GM18909 (cell line): ENCODE results near the gene SCN2B.

Experiments
- ATAC-seq: cut with Tn5 transposase; IDR thresholded peaks from one replicate; pipeline ENCODE4 v1.9.1; 2021; ENCODE audit warnings: mild to moderate bottlenecking; ENCODE audit not compliant: unreplicated experiment, poor library complexity

The SCN2B gene

DNA sequence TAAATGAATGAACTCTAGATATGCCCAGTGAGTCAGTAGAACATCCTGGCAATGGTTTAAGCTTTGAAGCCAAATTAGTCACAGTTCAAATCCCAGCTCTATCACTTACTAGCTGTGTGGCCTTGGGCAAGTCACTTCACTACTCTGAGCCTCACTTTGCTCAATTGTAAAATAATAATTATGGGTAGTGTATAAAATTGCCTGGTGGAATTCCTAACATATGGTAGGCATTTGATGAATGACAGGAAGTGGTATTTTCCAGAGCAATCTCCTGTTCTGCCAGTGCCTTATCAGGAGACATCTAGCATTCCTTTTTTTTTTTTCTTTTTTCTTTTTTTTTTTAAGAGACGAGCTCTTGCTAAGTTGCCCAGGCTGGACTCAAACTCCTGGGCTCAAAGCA, 36.9 kb downstream of the SCN2B start:
- no peak for ATAC-seq

DNA sequence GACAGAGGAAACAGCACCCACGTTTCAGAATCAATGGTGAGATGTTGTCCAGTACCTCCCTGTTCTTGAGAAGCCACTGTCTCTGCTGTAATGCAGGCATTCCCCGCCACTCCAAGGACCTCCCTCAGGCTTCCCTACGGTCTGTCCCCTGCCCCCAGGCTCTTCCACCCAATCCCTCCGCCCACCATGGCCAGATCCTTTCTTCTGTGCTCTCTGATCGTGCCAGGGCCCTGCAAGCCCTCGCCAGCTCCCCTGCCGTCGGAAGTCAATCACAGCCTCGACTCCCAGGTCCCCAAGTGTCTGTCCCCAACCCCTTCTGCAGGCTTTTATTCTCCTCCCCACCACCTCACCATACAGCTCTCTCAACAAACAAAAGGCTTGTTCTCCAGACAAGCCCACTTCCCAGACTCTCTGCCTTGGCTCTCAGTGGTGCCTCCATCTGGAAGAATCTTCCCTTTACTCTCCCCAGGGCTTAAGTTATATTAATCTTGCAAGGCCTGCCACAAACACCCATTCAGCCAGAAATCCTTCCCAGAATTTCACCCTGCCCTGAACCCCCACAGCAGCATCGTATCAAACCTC, 37.5 kb downstream of the SCN2B start:
- no peak for ATAC-seq

DNA sequence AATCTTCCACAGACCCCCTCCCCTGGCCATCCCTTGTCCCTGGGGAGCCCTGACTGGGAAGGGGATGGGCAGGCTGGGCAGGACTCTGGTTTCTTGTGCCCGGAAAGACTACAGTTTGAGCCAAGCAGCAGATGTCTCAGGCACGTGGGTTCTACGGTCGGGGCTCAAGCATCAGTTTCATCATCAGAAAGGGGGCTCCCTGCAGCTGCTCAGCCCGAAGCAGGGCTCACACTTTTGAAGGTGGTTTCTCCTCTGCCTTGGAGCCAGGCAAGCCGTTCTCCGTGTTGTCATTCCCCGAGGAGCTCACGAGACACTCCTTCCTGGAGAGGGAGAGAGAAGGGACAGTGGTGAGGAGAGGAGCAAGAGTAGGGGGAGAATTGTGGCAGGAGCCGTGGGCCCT, 39.6 kb downstream of the SCN2B start:
- no peak for ATAC-seq

DNA sequence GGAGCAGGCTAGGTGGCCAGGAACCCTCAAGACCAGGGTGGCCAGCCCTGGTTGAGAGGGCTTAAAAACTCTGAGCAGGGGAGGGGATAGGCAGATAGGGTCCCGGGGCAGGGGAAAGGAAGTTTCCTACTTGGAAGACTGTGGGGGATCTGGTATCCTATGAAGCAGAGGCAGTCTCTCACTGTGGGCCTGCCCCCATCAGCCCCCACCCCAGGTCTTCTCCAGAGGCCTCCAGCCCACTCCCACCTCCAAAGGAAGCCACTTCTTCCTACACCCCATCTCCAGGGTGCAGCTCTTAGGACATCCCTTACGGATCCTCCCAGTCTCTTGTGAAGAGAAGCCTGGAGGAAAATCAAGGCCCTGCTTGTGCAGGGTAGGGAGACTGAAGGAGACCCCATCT, 40.1 kb downstream of the SCN2B start:
- ATAC-seq = no peak

DNA sequence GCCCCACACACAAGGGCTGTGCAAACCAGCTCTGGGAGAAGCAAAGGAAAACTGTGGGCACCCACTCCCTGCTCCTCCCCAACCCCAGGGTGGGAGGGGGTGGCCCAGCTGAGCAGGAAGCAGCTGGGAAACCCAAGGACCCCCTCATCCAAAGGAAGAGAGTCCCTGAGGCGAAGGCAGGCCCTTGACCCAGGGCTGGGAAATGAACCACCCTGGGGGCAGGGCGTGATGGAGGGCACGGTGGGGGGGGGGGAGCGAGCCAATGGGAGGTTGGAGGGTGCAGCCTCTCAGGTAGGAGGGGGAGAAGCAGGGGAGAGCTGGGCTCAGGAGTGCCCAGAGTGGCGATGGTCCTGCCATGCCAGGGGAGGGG, 40.7 kb downstream of the SCN2B start:
- ATAC-seq = no peak

DNA sequence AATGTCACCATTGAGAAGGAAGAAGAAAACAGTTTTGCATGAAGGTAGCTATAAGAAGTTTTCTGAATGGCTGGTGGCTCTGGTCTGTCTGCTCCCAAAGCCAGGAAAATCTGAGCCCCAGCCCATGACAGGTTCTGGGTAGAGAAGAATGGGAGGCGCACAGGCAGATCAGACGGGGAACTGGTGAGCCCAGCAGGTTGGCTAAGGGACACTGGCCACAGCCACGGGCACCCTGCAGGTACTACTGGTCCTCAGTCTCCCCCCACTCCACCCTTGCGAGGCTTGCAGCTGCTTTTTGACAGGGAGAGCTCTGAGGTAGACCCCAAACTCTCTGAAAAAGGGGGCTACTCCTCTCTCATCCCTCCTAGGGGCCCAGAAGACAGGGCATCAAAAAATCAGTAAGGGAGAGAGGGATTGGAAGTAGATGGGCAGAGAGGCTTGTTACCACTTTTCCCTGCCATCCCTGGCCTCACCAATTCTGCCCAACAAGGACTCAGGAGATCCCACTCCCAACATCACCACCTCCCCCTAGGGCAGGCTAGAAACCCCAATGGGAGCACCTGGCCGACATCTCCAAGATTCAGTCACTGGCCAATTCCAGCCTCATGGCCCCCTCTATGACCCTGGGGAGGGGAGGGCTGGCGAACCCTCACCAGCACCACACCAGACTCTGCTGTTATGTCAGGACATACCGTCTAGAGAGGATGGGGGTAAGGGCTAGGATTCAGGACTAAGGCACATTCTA, 41.2 kb downstream of the SCN2B start:
- no peak for ATAC-seq

DNA sequence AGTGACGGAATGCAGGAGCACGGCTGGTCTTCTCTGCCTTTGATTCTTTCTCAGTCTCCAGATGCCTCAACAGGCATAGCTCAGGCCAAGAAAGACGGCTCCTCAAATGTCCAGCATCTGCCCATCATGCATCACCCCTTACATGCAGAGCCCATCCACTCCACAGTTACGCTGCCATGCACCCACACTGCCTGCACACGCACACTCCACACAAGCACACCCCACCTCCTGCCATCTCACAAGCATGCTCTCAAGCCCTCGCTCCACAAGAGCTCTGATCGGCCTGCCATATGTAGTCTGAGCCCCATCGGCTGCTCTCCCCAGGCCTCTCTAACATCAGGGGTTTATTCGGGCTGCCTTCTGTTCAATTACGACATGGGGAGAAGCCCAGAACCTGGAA, 42.6 kb downstream of the SCN2B start:
- no peak for ATAC-seq

DNA sequence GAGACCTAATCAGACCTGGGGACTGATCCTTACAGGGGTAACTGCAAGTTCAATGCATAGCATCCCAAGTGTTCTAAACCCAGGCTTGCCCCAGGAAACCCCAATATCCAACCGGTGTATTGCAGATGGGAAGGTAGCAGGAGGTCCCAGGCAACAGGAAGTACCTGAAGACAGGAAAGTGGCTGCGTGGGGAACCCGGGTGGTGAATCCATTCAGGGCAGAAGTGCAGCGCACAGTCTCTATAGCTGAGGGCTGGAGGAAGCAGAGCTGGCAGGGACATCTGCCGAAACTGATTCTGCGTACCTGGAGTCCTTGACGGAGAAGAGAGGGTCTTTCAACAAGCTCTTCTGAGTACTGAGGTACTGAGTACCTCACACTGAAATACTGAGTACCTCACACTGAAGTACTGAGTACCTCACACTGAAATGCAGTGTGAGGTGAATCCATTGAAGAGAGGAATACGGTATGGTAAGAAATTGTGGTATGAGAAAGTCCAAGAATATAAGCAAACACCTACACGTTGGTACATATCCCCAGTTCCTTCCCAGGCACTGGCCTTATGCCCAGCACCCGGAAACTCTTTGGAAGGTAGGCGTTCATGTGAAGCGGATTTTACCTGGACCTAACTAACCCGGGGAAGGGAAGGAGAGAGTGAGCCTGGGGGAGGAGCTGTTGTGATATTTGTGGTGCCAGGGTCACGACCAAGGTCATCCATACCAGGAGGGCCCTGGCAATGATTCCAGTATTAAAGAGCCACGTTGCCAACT, 43.9 kb downstream of the SCN2B start:
- no peak for ATAC-seq

DNA sequence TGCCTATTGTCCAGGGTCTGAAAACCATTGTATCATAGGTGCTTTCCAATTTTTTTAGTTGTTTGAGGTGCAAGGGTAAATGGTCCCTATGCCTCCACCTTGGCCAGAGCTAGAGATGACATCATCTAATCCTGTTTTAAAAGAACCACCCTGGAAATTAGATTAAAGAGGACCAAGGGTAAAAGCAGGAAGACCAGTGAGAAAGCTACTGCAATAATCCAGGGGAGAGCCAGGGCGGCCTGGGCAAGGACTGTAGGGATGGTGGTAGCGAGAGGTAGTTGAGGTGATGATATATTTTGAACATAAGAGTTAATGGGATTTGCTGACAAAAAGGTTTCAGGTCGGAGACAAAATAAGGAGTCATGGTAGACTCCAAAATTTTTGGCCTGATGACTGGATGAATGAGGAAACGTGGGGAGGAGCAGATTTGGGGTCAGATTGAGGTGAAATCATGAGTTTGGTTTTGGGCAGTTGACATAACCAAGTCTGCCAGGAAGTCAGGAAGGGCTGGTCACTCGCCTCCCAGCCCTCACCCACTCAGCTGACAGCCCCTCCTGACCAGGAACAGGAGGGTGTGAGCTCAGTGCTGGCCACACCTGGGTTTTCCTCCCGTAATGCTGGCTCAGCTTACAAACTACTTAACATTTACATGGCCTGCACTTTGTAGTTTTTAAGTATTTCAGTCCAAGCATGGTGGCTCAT, 46.8 kb downstream of the SCN2B start:
- no peak for ATAC-seq

DNA sequence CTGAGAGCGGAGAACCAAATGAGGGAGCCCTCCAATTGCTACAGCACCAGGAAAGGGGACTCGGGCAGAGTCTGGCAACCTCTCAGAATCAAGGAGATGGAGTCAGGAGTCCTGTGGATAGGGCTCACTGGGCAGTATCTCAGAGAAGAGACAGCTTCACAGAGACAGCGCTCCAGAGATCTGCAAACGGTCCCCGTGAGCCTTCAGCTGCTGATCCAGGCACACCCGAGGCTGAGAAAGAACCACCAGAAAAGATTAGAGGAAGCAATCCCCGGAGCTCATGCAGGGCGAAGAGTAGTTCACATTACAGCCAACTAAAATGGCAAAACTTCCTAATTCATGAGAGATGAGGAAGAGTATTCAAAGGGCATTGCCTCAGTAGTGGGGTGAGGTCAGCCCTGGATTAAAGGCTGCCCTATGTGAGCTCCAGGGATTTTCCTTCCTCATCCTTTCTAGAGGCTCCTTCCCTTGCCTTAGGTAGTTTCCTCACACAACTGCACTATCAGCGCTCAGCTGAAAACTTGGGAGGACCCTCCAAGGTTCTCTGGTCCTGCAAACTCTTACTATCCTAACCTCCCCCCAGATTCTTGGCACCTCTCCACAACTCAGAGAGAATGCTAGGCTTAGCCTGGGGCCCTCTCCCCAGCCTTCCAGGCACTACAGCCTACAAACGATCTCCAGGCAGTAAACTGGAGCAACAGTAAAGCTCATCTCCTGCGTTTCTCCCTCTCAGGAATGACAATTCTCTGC, 47.5 kb downstream of the SCN2B start:
- no peak for ATAC-seq

DNA sequence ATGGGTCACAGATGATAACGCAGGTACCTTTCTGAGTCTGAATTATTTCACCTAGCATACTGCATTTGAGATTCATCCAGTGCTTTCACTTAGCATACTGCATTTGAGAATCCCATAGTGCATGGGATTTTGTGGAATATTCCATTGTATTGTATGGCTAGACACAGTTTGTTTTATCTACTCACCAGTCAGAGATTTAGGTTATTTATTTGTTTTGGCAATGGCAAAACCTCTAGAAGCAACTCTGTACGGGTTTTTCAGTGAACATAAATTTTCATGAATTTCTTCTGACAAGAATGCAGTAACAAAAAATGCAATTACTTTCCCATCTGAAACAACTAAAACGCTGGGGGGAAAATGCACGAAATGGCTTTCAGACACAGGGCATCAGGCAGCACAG, 48.1 kb downstream of the SCN2B start:
- no peak for ATAC-seq

DNA sequence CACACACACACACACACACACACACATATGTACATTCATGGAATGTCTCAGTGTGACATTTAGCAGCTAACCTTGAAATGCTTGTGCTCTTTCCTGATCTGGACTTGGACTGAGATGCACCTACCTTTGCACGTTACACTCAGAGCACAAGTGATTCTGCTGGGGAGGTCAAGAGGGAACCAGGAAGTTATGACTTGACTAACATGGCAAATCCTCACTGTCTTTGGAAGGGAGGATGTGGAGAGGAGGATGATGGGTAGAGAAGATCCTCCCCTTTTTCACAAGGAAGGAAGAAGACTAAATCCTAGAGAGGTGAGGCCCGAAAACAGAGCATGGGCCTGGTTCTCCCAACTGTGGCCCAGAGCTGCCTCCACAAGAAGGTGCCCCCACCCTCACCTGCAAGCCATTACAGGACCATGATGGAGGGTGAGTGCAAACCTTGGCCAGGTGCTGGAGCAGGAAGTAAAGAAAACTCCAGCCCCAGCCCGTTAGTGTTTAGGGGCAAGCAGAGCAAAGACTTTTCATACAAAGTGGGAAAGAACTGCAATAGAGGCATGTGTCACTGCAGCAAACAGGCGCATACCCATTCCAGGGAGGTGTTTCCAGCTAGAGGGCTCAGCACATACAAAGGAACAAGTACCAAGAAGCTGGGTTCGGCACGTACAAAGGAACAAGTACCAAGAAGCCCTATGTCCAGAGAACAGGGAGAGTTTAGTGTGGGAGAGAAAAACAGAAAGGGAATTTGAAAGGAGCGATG, 50.2 kb downstream of the SCN2B start:
- no peak for ATAC-seq

DNA sequence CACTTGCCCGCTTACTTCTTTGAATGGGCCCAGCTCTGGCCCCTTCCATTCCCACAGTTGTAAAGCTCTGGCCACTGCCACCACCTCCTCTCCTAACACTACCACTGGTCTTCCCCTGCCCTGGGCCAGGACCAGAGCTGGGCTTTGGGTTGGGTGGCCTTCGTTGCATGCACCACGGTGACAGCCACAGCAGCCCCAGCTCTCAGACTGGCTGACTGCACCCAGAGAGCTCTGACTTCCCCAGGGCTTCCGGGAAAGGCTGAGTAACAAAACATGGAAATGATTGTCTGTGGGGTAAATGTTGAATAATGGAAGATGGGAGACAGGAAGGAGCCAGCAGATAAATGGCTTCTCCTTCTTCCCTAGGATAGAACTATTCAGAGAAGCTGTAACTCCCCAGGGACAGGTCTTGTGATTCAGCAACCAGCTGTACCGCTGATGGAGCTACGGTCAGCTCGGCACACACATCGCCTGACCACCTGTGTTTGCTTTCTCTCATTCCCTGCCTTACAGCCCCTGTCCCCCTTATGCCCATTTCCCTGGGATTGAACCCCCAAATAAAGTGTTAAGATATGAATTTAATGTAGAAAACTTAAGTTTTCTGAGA, 51.4 kb downstream of the SCN2B start:
- no peak for ATAC-seq

DNA sequence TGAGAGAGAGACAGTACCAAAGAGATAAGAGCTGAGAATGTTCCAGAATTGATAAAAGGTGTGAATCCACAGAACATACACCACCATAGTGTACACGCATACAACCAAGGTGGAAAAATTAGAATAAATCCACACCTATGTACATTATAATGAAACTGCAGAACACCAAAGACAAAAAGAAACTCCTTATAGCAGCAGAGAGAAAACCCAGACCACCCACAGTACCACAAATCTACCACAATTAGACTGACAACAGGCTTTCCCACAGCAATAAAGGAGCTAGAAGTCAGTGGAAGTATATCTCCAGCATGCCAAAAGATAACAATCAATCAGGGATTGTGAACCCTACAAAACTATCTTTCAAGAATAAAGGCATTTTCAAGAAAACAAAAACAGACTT, 55.6 kb downstream of the SCN2B start:
- no peak for ATAC-seq

DNA sequence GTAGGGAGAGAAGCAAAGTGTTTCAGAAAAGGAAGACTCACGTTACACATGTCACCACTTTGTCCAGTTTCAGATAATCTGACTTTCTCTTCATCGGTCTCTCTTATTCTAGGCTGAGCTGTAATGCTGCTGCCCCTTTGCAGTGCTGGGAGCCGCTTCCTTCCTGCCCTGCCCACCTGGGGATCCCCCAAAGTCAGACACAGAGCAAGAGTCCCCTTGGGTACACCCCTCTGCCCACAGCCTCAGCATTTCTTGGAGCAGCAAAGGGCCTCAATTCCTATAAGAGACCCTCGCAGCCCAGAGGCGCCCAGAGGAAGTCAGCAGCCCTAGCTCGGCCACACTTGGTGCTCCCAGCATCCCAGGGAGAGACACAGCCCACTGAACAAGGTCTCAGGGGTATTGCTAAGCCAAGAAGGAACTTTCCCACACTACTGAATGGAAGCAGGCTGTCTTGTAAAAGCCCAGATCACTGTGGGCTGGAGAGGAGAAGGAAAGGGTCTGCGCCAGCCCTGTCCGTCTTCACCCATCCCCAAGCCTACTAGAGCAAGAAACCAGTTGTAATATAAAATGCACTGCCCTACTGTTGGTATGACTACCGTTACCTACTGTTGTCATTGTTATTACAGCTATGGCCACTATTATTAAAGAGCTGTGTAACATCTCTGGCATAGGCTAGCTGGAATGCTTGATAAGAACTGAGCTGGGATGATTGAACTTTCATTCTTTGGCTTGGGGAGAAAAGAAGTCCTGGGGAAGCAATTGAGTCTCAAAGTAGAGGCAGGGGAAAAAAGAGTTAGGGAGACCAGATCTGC, 58.4 kb downstream of the SCN2B start:
- ATAC-seq = no peak

DNA sequence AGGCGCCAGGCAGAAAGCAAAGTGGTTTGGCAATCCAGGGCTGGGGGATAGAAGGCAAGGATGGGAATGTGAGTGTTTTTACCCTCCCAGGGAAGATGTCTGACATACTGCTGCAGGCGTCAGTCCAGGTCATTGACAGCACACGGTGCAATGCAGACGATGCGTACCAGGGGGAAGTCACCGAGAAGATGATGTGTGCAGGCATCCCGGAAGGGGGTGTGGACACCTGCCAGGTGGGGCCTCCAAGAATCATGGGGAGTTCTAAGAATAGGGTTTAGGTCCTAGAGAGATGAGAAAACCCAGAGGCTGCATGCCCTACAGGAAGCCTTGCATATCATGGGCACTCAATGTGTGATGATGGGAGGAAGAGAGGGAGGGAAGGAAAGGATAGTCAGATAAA, 61.4 kb downstream of the SCN2B start:
- ATAC-seq = no peak

DNA sequence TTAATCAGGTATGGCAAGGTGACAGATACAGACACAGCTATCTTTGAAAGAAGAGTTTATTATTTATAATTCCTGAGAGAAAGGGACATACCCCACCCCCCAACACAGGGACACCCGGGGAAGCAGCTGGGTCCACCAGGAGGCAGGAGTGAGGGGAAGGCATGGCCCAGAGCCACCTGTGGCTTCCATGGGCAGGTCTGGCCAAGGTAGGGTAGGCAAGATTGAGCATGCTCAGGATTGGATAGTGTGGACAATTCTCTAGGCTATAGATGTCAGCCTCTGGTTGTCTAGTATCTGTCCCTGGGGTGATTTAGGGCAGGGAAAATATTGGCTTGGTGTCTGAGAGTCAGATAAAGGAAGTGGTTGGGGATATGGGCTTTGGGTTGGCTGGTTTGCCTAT, 62.2 kb downstream of the SCN2B start:
- ATAC-seq = no peak

DNA sequence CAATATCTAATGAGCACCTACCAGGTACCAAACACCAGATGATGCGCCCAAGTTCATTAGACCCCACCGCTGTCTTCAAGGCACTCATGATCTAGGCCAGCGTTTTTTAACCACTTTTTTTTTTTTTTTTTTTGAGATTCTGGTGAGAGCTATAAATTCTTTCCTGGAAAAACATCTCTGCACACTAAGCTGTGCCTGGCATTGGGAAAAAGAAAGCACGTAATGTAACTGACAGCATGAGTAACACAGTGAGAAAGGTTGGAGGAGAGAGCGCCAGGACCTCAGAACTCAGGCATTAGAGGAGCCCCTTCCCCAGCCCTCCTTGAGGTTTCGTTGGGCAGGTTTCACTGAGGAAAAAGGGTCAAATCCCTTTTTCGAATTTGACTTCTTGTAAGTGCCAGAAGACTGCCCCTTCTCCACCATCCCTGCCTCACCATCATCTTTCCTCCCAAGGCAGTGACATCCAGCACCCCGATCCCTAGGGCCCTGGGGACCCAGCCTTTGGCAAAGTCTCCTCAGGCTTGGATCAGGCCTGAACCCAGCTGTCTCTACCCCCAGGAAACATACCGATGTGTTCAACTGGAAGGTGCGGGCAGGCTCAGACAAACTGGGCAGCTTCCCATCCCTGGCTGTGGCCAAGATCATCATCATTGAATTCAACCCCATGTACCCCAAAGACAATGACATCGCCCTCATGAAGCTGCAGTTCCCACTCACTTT, 63.6 kb downstream of the SCN2B start:
- ATAC-seq = no peak
